Activated CD4-positive, alpha-beta T cell treated with anti-CD3 and anti-CD28 coated beads, Interleukin-10, Interleukin-2, amounts not matched to agents 100 ng/mL and 50 ng/mL, durations not matched to agents 16 hours and 8 hours (primary cell): Measurements from ENCODE around the gene RPP21.

Source experiments
- DNase-seq: peaks from one replicate; pipeline ENCODE4 v3.0.0-alpha.2; 2020

RPP21 gene

DNA sequence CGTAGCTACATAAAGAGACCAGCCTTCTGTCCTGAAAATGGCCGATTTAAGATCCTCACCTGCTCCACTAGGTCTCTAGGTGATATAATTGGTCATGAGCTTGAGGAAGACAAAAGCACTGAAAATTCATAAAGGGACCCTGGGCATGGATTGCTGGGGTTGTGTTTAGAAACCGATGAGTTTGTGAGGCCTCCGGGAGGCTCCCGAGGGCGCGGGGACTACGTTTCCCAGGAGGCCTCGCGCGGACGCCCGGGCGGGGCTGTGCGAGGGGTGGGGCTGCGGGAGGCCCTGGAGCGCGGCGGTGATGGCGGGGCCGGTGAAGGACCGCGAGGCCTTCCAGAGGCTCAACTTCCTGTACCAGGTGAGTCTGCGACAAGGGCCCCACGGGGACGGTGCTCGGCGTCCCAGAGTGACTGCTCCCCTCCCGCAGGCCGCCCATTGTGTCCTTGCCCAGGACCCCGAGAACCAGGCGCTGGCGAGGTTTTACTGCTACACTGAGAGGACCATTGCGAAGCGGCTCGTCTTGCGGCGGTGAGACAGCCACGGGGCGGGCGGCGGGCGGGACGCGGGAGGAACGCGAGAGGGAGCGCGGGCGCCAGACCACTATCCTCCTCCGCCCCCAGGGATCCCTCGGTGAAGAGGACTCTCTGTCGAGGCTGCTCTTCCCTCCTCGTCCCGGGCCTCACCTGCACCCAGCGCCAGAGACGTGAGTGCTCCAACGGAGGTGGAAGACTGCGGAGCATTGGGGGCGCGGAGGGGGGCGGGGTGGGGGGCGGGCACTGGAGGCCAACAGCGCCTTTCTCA is at the start of gene RPP21:
Gene RPP21, plus strand, starts transcription at position 289 of the 804 bp plus-strand sequence. Its CDS starts 16 bp downstream, at position 305.
- DNase-seq, result peak; percentile 89

DNA sequence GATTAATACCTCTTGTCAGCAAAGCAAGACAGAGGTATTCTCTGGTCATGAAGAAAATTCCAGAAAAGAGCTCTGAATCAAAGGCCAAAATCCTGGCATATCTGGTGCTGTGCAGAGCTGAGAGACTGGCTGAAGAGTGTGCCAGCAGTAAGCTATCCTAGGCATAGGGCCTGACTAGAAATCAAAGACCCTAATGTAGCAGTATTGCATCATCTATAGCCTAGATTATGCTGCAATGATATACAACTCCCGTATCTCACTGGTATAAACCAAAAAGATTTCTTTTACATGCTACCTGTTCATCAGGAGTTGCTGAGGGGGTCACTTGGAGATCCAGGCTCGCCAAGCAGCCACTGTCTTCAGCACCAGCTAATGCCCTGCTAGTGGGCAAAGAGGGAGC is 49.1 kb upstream of the RPP21 start:
- no peak for DNase-seq

DNA sequence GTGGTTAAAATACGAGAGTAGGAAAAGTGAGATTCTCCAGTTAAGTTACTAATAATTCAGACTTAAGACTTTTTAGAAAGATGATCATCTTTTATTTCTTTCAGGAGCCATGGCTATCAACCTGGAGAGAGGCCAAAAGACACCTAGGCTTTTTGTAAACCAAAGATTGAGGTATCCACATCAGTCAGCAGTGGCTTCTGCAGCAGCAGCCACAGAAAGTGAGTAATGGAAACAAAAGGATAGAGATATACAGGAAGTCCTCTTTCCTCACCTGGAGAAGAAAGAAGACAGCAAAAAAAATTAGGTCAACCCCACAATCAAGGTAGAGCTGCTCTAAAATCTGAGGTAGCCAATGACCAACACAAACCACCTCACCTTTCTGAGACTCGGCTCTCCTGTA is 41.0 kb upstream of the RPP21 start:
- DNase-seq, result no peak

- DNase-seq, result no peak
Measured at GRCh38 chr6:30311101-30311500, 33.9 kb upstream of the RPP21 start.

- no peak for DNase-seq
Measured at GRCh38 chr6:30311671-30312070, 33.3 kb upstream of the RPP21 start.

DNA sequence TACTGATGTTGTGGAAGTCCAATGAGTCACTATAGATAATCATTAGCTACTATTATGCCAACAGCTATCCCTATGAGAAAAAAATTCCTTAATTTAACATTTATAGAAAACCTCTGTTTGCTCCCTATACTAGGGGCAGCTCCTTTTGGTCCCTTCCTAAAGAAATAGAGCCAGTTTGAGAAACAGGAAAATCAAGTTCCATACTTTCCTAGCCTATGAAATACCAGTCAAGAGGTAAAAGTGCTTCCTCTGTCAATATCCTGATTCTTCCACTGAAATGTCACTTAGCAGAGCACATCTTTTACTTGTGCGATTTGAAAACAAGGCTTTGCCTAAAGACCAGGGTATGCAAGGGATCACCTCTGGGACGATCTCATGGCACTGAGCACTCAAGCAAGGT is 32.7 kb upstream of the RPP21 start:
- DNase-seq, result no peak

DNA sequence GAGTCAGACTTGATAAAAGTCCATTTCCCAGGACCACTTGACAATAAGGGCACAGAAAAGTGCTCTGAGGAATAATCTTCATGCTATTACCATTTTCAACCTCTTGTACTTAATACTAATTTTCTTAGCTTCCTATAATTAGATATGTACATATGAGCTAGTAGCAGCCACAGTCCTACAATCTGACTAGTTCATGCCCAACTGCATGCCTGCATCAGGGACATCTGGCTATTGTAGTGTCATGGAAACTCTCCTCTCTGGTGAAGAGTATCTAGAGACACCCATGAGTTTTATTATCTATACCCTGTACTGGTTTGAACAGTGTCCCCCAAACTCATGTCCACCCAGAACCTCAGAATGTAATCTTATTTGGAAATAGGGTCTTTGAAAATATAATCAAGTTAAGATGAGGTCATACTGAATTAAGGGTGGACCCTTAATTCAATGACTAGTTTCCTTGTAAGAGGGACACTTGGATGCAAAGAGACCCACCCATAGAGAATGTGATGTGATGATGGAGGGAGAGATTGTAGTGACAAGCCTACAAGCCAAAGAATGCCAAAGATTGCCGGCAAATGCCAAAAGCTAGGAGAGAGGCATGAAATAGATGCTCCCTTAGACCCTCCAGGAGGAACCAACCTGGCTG is 32.2 kb upstream of the RPP21 start:
- no peak for DNase-seq

- DNase-seq, result no peak
Measured at GRCh38 chr6:30315156-30315555, 29.8 kb upstream of the RPP21 start.

DNA sequence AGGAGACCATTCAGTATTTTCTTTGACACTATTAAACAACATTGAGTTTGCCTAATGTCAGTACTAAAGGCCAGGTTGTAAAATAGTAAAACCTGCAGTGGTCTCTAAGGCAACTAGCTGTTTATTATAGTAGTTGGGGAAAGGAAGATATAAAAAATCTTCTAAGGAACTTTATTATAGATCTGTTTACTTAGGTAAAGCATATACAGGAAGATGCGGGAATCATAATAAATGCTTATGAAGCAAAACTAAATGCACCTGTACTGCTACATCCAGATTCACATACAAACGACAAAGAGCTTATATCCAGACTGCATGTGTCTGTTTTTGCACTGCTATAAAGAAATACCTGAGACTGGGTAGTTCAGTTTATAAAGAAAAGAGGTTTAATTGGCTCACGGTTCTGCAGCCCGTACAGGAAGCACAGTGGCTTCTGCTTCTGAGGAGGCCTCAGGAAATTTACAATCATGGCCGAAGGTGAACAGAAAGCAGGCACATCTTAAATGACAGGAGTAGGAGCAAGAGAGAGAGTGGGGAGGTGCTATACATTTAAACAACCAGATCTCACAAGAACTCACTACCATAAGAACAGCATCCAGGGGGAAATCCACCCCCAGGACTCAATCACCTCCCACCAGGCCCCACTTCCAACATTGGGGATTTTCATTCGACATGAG is 26.9 kb upstream of the RPP21 start:
- no peak for DNase-seq

DNA sequence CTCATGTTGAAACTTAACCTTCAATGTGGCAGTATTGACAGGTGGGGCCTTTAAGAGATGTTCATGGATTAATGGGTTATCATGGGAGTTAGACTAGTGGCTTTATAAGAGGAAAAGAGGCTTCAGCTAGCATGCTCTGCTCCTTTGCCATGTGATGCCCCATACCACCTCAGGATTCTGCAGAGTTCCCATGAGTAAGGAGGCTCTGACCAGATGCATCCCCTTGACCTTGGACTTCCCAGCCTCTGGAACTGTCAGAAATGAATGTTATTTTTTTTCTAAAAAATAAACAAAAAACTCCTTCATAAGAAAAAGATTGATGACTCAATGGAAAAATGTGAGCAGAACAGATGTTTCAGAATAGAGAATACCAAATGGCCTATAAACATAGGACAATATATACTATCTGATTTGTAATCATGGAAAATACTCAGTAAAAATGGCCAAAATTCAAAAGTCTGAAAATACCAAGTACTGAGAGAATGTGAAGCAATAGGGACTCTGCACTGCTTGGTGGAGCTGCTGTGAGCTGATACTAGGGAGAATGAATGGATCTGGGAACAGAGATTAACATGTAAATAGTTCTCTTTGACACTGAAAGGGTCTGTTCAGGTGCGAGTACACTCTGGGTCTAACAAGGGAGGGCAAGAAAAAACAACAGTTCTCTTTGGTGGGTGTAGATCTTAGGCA is 25.7 kb upstream of the RPP21 start:
- DNase-seq, result no peak

DNA sequence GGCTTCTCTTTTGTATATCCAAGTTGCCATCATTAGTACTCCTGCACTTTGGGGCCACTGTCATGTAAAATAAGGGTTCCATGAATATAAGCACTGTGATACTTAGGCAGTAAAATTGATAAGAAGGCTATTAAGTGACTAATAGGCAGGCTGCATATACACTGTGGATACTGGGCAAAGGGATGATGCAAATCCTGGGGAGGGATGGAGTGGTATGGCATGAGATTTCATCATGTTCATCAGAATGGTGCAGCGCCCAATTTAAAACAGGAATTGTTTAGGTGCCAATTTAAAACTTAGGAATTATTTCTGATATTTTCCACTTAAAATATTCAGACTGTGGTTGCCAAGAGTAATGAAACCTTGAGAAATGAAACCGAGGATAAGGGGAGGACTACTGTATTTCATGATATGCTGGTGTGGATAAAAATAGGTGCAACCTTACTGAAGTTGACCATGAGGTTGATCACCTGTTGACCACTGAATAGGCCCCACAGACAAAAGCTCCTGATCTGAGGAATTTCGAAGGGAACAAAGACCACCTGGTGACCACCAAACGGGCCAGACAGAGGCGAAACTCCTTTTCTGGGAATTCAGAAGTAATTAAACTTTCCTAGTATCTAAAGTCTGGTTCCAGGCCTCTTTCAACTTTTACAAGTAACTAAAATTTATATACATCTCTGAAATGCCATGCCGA is 23.1 kb upstream of the RPP21 start:
- DNase-seq, result no peak

- peak; percentile 33 for DNase-seq
Measured at GRCh38 chr6:30322527-30323501, 22.1 kb upstream of the RPP21 start.

DNA sequence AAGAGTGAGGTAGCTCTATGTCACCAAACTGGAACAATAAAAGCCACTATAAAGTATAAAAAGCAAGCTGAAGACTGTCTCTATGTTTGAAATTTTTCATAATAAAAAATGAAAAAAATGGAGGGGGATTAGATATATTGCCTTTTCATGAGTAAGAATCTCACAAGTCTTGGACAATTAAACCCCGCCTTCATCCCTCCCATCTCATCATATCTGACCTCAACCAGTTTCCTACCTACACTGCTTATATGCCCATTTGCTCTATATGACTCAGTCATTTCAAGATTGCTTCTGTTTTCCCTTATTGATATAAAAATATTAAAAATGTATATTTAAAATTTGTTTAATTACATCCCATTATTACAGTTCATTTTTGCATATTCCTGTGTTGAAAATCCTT is 21.1 kb upstream of the RPP21 start:
- DNase-seq, result peak; percentile 47

DNA sequence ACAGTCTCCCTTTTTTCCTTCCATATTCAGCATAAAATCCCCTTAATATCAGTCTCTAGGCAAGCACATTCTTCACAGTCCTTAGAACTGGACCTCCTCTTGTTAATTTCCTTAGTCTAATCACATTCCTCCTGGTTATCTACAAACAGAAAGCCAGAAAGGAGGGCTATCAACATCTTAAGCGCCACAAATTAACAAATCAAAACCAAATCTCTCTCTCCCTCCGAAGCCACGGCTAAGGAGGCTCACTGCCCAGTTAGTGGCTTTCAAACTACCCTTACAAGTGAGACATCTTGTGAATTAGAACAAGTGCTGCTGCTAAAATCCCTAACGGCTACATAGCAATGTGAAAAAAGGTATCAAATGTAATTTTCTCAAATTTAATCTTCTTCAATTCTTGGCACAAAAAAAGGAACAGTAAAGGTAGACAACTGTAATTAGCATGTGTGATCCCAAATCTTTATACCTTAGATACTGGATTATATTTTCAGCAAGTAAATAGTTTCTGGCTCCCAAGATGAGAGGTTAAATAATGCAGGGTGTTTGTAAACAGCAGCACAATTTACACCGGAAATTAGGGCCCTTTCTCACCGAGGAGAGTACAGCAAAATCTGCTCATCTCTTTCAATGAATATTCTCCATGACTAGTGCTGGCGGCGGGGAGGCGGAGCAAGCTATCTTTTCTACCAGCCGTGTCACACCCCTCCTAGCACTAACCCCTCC is 19.6 kb upstream of the RPP21 start:
- peak; percentile 93 for DNase-seq

GRCh38 chr6:30325873-30326525 is 19.0 kb upstream of the RPP21 start:
- peak; percentile 82 for DNase-seq

DNA sequence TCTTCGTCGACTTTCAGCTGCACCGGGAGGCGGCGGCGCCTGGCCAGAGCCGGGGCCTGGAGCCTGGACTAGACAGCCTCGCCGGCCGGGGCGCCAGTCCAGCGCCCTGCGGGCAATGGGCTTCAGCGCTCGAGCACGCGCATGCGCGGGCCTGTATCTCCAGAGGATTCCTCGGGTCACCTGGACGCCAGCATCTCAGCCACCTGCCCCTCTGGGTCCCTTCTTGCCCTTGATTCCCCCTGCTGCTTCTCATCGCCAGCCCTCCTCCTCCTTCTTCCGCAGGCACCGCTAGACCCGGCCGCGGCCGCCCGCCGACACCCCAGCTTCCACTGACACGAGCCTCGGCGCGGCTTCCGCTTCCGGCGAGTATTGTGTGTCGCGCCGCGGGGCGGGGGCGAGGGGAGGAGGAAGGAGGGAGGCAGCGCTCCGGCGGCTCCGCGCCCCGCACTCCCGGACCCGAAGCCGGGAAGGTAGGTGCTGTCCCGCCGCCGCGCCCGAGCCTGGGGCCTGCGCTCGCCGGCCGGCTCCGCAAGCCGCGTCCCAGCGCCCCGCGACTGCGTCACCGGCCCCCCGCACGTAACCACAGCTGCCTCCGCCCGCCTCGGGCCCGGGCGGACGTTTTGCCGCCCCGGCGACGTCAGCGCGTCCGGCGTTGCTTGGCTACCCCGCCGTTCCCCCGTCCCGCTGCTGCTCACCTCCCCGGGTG is 18.3 kb upstream of the RPP21 start, which contains the start of gene TRIM39:
Gene TRIM39, plus strand, starts transcription at position 402 of the 706 bp plus-strand sequence. CDS start 2,391 bp downstream, outside the sequence.
- peak; percentile 89 for DNase-seq

DNA sequence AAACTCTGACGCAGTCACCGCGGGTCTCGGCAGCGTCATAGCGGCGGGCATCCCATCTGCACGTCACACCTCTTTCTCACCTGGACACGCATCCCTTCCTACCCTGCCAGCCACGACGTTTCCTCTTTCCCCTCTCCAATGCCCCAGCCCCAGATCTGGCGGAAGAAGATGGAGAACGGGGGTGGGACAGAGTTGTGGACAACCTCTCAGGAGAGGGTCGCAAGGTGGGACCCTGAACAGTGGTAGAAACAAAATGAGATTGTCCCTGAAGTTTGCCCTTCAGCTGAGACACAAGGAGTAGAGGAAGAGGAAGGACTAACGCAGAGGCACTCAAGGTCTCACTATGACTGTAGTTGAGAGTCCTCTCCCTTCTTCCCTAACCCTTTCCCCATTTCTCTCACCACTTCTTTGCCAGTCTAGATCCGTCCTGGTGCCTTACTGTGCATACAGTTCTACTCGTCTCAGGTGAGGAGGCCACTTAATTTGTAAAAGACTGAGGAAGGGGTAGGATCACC is 17.7 kb upstream of the RPP21 start:
- DNase-seq, result no peak

- no peak for DNase-seq
Measured at GRCh38 chr6:30328397-30328796, 16.6 kb upstream of the RPP21 start.

- no peak for DNase-seq
Measured at GRCh38 chr6:30329331-30329730, 15.6 kb upstream of the RPP21 start.
